DND-41 (cell line): Measurements from ENCODE around the gene SLBP.

ENCODE experiments used
- ATAC-seq: fragments of 200-7000 bp; cut with Tn5 transposase; 3 replicates; pipeline ENCODE4 v1.9.1; 2021; ENCODE audit warnings: low read depth; ENCODE audit not compliant: insufficient read depth
- DNase-seq: peaks from one replicate; pipeline ENCODE4 v3.0.0-alpha.2; 2020
- H2AFZ ChIP-seq: 2 replicates; pipeline ENCODE4 v1.6.0; 2012; ENCODE audit warnings: low read depth, low read length
- H3K27ac ChIP-seq: 2 replicates; pipeline ENCODE4 v1.5.1; 2012; ENCODE audit warnings: low read length, inconsistent platforms
- H3K27me3 ChIP-seq: fragments of 200-600 bp; sonication (generic); 2 replicates; pipeline ENCODE4 v1.6.0; 2012; ENCODE audit warnings: low read length, mild to moderate bottlenecking, inconsistent platforms; ENCODE audit not compliant: insufficient read depth, poor library complexity
- H3K36me3 ChIP-seq: 2 replicates; pipeline ENCODE4 v1.5.1; 2012; ENCODE audit warnings: low read length, inconsistent platforms; ENCODE audit not compliant: insufficient read depth
- H3K4me1 ChIP-seq: 2 replicates; pipeline ENCODE4 v1.5.1; 2012; ENCODE audit warnings: mild to moderate bottlenecking, low read length; ENCODE audit not compliant: insufficient read depth
- H3K4me2 ChIP-seq: 2 replicates; pipeline ENCODE4 v1.6.0; 2012; ENCODE audit warnings: mild to moderate bottlenecking, moderate library complexity, low read length, inconsistent platforms; ENCODE audit not compliant: insufficient read depth
- H3K4me3 ChIP-seq, 2 experiments: fragments of 200-600 bp in 1 of 2; shearing (Covaris generic) in 1 of 2; 2 replicates each; pipeline ENCODE4 v1.5.1; 2012 to 2016; ENCODE audit warnings: inconsistent platforms in 2 of 2, low read length in 2 of 2, mild to moderate bottlenecking in 2 of 2, low read depth in 1 of 2, moderate library complexity in 1 of 2
- H3K79me2 ChIP-seq: 2 replicates; pipeline ENCODE4 v1.6.0; 2012; ENCODE audit warnings: low read length, inconsistent platforms; ENCODE audit not compliant: insufficient read depth
- H3K9ac ChIP-seq: 2 replicates; pipeline ENCODE4 v1.6.0; 2012; ENCODE audit warnings: low read depth, mild to moderate bottlenecking, inconsistent platforms, low read length, moderate library complexity
- H3K9me3 ChIP-seq: 2 replicates; pipeline ENCODE4 v1.5.1; 2012; ENCODE audit warnings: low read length, moderate library complexity, mild to moderate bottlenecking, inconsistent platforms; ENCODE audit not compliant: insufficient read depth, severe bottlenecking
- H4K20me1 ChIP-seq: 2 replicates; pipeline ENCODE4 v1.6.0; 2012; ENCODE audit warnings: low read length; ENCODE audit not compliant: insufficient read depth
- EZH2 ChIP-seq: IDR thresholded peaks from 3 replicates; pipeline ENCODE4 v1.6.1; 2012; ENCODE audit warnings: borderline replicate concordance, low read depth, mild to moderate bottlenecking, moderate library complexity, low read length, inconsistent platforms; ENCODE audit not compliant: severe bottlenecking
- TF ChIP-seq, protein P1 (sequence below): IDR thresholded peaks from 2 replicates; pipeline ENCODE4 v1.5.1; 2012; ENCODE audit warnings: borderline replicate concordance, low read length, moderate library complexity, mild to moderate bottlenecking; ENCODE audit not compliant: poor library complexity, severe bottlenecking; ENCODE audit errors: extremely low read depth

Gene SLBP

DNA sequence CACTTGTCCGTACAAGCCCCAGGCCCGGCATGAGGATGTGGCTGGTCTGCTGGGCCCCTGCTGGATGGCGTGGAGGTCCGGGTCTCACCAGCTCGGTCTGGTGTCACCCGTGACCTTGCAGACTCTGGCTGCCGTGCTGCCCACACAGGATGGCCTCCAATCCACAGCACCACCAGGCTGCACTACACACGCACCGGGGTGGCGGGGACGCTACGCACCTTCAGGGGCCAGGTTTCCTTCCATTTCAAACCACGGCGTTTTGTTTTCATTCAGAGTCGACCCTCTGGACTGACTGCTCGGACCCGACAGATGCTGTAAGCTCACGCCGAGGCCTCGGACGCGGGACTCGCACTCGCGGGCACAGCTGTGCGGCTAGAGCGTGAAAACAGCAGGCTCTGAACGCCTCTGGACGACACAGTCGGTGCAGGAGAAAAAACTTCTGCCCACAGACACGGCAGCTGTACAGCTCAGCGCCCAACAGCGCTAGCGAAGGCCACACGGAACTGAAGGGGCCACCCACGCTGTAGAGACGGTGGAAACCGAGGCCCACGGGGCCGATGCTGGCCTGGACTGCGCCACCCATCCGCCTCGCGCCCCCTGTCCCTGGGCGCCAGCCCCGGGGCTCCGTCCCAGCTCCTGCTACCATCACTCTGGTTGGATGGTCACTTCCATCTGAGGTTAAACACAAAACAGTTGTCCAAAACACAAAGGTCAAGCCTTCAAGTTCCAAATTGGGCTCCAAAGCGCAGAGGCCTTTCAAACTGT lies 68.0 kb downstream of the SLBP start:
- H4K20me1 ChIP-seq: peaks cover 3% of the 10 kb centered on the region
- TF ChIP-seq, protein P1, sequence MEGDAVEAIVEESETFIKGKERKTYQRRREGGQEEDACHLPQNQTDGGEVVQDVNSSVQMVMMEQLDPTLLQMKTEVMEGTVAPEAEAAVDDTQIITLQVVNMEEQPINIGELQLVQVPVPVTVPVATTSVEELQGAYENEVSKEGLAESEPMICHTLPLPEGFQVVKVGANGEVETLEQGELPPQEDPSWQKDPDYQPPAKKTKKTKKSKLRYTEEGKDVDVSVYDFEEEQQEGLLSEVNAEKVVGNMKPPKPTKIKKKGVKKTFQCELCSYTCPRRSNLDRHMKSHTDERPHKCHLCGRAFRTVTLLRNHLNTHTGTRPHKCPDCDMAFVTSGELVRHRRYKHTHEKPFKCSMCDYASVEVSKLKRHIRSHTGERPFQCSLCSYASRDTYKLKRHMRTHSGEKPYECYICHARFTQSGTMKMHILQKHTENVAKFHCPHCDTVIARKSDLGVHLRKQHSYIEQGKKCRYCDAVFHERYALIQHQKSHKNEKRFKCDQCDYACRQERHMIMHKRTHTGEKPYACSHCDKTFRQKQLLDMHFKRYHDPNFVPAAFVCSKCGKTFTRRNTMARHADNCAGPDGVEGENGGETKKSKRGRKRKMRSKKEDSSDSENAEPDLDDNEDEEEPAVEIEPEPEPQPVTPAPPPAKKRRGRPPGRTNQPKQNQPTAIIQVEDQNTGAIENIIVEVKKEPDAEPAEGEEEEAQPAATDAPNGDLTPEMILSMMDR: no peak
- TF ChIP-seq EZH2: no peak
- no peak overlapping the region for H3K4me3 ChIP-seq
- no peak for ATAC-seq
- no peak overlapping the region for H3K27ac ChIP-seq
- no peak overlapping the region for H3K9ac ChIP-seq
- no peak overlapping the region for H3K4me2 ChIP-seq
- H3K79me2 ChIP-seq: no peaks in the 10 kb centered on the region
- no peaks in the 10 kb centered on the region for H3K36me3 ChIP-seq
- no peak overlapping the region for H2AFZ ChIP-seq
- DNase-seq: no peak
- no peaks in the 10 kb centered on the region for H3K4me1 ChIP-seq
- H3K27me3 ChIP-seq: no peaks in the 10 kb centered on the region
- H3K9me3 ChIP-seq: no peaks in the 10 kb centered on the region
